A673 (cell line): ENCODE measurements around the gene TRIM50.
"Not testable (repeated sequence)": the region's sequence is repeated elsewhere in the genome, so short reads cannot be mapped to it uniquely, and the experiment has no call there.

Experiments used
- EZH2 ChIP-seq: fragments of 200-600 bp; sonication (generic); IDR thresholded peaks from 2 replicates; pipeline ENCODE4 v1.6.1; 2017; ENCODE audit warnings: borderline replicate concordance, low read depth, mild to moderate bottlenecking, mixed read lengths, antibody characterized with exemption, low read length; ENCODE audit not compliant: poor library complexity, severe bottlenecking
- TF ChIP-seq, protein P1 (sequence below): fragments of 300-800, 200-600 bp; sonication (generic); conservative IDR thresholded peaks from 2 replicates; pipeline ENCODE4 v1.5.1; 2017; ENCODE audit warnings: low read depth, mild to moderate bottlenecking, antibody characterized with exemption, low read length, moderate library complexity, mixed read lengths

DNA sequence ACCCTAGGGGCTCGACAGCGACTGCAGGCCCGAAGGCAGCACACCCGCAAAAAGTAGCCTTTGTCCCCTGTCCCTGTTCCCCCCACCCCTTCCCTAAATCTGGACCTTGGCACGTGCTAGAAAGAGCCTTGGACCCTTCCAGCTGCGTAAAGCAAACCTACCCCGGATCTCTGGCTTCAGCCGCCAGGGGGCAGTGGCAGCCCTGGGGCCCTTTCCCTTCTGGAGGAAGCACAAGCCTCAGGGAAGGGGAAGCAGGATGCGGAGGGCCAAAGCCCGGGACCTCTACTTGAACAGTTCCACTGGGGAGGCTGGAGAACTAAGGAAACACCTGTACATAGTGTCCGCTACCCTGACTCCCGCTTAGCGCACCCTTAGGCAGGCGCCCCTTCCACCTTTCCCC, 26.8 kb downstream of the TRIM50 start:
- TF ChIP-seq, protein P1, sequence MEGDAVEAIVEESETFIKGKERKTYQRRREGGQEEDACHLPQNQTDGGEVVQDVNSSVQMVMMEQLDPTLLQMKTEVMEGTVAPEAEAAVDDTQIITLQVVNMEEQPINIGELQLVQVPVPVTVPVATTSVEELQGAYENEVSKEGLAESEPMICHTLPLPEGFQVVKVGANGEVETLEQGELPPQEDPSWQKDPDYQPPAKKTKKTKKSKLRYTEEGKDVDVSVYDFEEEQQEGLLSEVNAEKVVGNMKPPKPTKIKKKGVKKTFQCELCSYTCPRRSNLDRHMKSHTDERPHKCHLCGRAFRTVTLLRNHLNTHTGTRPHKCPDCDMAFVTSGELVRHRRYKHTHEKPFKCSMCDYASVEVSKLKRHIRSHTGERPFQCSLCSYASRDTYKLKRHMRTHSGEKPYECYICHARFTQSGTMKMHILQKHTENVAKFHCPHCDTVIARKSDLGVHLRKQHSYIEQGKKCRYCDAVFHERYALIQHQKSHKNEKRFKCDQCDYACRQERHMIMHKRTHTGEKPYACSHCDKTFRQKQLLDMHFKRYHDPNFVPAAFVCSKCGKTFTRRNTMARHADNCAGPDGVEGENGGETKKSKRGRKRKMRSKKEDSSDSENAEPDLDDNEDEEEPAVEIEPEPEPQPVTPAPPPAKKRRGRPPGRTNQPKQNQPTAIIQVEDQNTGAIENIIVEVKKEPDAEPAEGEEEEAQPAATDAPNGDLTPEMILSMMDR, result not testable (repeated sequence)
- not testable (repeated sequence) for TF ChIP-seq EZH2
